Gastrocnemius medialis (tissue), 4 donors: ENCODE data around the gene DSCAML1.

ENCODE experiments used
- CTCF ChIP-seq, 5 experiments: fragments of 450-650 bp in 3 of 5; fragments of 200-600 bp in 2 of 5; sonication (generic) in 2 of 5; IDR thresholded peaks in 4 of 5; conservative IDR thresholded peaks in 1 of 5; 1 replicate in 4 of 5; 2 replicates in 1 of 5; pipeline ENCODE4 v1.5.1; 2016 to 2019; ENCODE audit warnings: antibody characterized with exemption in 5 of 5, mild to moderate bottlenecking in 3 of 5, moderate library complexity in 3 of 5
- POLR2A ChIP-seq, 2 donors: fragments of 450-650 bp; IDR thresholded peaks; one replicate each; pipeline ENCODE4 v1.6.1; 2017; ENCODE audit warnings: antibody characterized with exemption in 2 of 2, mild to moderate bottlenecking in 2 of 2, moderate library complexity in 2 of 2

- no peak for TF ChIP-seq CTCF (IDR thresholded peaks at IDR 0.05 in 4 of 5, conservative IDR thresholded peaks at IDR 0.05 in 1 of 5)
- TF ChIP-seq POLR2A (IDR thresholded peaks at IDR 0.05): no peak
Measured at GRCh38 chr11:117766576-117766975, 30.4 kb downstream of the DSCAML1 start.
